ENCODE data around the gene PLD6. TPM values are rescaled to one million over a fixed set of nuclear protein-coding genes. Genes with fewer than 3 reads are reported as not detected.

The PLD6 gene
- total and polyA plus RNA-seq, 8 donors, result 1.1 to 3.0 (median 1.4) TPM; not detected in 2

DNA sequence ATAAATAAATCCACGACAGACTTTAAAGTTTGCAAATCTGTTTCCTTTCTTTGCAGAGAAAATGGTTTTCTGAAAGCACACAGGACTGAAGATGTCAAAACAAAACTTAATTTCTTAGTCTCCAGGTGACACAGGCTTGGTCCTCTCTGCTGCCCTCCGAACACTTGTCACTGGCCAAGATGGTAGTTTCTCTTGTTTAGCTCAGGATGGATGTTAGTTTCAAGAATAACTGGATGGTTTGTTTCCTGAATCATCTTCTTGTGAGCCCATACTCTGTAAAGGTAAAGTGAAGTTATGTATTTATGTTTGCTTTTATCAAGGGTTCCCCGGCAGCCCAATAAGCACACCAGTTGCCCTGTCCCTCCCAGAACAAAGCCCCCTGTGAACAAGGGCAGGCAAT is 40.7 kb upstream of the PLD6 start:
- H3K27me3 ChIP-seq, result no peaks in the 10 kb centered on the region
- intact Hi-C loops (cut with DNase I; ENCODE audit: low total_unique reads), result no loop called here
- no peak for TF ChIP-seq EP300 (IDR thresholded peaks at IDR 0.05)
- TF ChIP-seq POLR2A (IDR thresholded peaks at IDR 0.05), result no peak
- TF ChIP-seq, protein P1, sequence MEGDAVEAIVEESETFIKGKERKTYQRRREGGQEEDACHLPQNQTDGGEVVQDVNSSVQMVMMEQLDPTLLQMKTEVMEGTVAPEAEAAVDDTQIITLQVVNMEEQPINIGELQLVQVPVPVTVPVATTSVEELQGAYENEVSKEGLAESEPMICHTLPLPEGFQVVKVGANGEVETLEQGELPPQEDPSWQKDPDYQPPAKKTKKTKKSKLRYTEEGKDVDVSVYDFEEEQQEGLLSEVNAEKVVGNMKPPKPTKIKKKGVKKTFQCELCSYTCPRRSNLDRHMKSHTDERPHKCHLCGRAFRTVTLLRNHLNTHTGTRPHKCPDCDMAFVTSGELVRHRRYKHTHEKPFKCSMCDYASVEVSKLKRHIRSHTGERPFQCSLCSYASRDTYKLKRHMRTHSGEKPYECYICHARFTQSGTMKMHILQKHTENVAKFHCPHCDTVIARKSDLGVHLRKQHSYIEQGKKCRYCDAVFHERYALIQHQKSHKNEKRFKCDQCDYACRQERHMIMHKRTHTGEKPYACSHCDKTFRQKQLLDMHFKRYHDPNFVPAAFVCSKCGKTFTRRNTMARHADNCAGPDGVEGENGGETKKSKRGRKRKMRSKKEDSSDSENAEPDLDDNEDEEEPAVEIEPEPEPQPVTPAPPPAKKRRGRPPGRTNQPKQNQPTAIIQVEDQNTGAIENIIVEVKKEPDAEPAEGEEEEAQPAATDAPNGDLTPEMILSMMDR (IDR thresholded peaks at IDR 0.05), result no peak
- TF ChIP-seq POLR2AphosphoS5 (IDR thresholded peaks at IDR 0.05), result no peak
- no peak for DNase-seq
- H3K9me3 ChIP-seq, result no peaks in the 10 kb centered on the region
- H3K36me3 ChIP-seq, result peaks cover 26 to 69% (median 67%) of the 10 kb centered on the region in 4 donors
- H3K27ac ChIP-seq, result no peak overlapping the region
- H3K4me3 ChIP-seq, result no peak overlapping the region
- no peaks in the 10 kb centered on the region for H3K4me1 ChIP-seq
- 73 to 90% (median 86%) methylated on average over 3 of the region's 3 CpGs for WGBS, 5 donors

GRCh38 chr17:17243163-17243562 is 37.0 kb upstream of the PLD6 start:
- intact Hi-C loops (cut with DNase I; ENCODE audit: low total_unique reads), result no loop called here
- TF ChIP-seq POLR2A (IDR thresholded peaks at IDR 0.05), result no peak
- TF ChIP-seq, protein P1 (IDR thresholded peaks at IDR 0.05), result no peak
- no peak for TF ChIP-seq EP300 (IDR thresholded peaks at IDR 0.05)
- no peak for TF ChIP-seq POLR2AphosphoS5 (IDR thresholded peaks at IDR 0.05)
- WGBS, 5 donors, result 72 to 85% (median 78%) methylated on average over 6 of the region's 6 CpGs

GRCh38 chr17:17242246-17242645 is 36.1 kb upstream of the PLD6 start:
- peaks cover 6 to 14% (median 10%) of the 10 kb centered on the region in 4 donors for H3K4me1 ChIP-seq
- intact Hi-C loops (cut with DNase I; ENCODE audit: low total_unique reads), result no loop called here
- H3K36me3 ChIP-seq, result peaks cover 11 to 23% (median 21%) of the 10 kb centered on the region in 4 donors
- H3K4me3 ChIP-seq, result no peak overlapping the region
- TF ChIP-seq EP300 (IDR thresholded peaks at IDR 0.05) (no peak), POLR2AphosphoS5 (IDR thresholded peaks at IDR 0.05) (no peak), POLR2A (IDR thresholded peaks at IDR 0.05) (no peak)
- TF ChIP-seq, protein P1 (IDR thresholded peaks at IDR 0.05), result no peak
- H3K9me3 ChIP-seq, result no peaks in the 10 kb centered on the region
- no peak overlapping the region for H3K27ac ChIP-seq
- no peaks in the 10 kb centered on the region for H3K27me3 ChIP-seq
- 89 to 96% (median 93%) methylated on average over 4 to 7 of the region's 7 CpGs for whole genome bisulfite sequencing, 5 donors
- DNase-seq, result no peak

More at GRCh38 chr17:17243163-17243562, 37.0 kb upstream of the PLD6 start:
- no peak for DNase-seq
- no peaks in the 10 kb centered on the region for H3K27me3 ChIP-seq
- H3K36me3 ChIP-seq, result peaks cover 18 to 32% (median 30%) of the 10 kb centered on the region in 4 donors
- no peak overlapping the region for H3K4me3 ChIP-seq
- no peaks in the 10 kb centered on the region for H3K9me3 ChIP-seq
- H3K4me1 ChIP-seq, result peaks cover 3 to 9% (median 5%) of the 10 kb centered on the region in 4 donors
- H3K27ac ChIP-seq, result no peak overlapping the region

DNA sequence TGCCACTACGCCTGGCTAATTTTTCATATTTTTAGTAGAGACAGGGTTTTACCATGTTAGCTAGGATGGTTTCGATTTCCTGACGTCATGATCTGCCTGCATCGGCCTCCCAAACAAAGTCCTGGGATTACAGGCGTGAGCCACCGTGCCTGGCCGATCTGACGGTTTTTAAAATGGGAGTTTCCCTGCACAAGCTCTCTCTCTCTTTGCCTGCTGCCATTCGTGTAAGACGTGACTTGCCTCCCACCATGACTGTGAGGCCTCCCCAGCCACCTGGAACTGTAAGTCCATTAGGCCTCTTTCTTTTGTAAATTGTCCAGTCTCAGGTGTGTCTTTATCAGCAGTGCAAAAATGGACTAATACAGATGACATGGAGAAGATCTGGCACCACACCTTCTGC is 35.5 kb upstream of the PLD6 start:
- H3K4me1 ChIP-seq, result peaks cover 6 to 14% (median 10%) of the 10 kb centered on the region in 4 donors
- no peaks in the 10 kb centered on the region for H3K9me3 ChIP-seq
- no peak overlapping the region for H3K27ac ChIP-seq
- H3K36me3 ChIP-seq, result peaks cover 7 to 17% (median 15%) of the 10 kb centered on the region in 4 donors
- intact Hi-C loops (cut with DNase I; ENCODE audit: low total_unique reads), result no loop called here
- TF ChIP-seq POLR2A (IDR thresholded peaks at IDR 0.05), result no peak
- no peak for DNase-seq
- 83 to 90% (median 85%) methylated on average over 10 of the region's 10 CpGs for WGBS, 5 donors
- H3K27me3 ChIP-seq, result no peaks in the 10 kb centered on the region
- no peak overlapping the region for H3K4me3 ChIP-seq

DNA sequence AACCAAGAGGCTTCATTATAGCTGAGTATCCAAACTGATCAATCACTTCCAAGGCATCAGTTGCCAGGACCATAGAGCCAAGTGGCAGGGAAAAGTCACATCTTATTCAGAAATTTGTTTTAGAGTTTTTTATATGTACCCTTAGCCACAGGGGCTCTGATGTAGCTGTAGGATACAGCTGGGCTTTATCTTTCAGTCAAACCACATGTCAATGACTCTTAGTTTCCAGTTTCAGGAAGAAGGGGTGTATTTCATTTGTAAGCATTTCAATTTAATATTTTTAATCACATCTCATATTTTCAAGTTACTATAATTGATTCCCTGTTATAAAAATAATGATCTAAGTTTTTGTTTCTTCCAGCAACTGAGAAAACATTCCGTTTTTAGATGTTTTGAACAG is 33.7 kb upstream of the PLD6 start:
- Histone ChIP-seq H3K9me3 (no peaks in the 10 kb centered on the region), H3K36me3 (no peaks in the 10 kb centered on the region), H3K27me3 (no peaks in the 10 kb centered on the region), H3K4me3 (no peak overlapping the region), H3K27ac (no peak overlapping the region), H3K4me1 (peaks cover 19 to 27% (median 25%) of the 10 kb centered on the region in 4 donors)
- no peak for TF ChIP-seq POLR2AphosphoS5 (IDR thresholded peaks at IDR 0.05)
- TF ChIP-seq EP300 (IDR thresholded peaks at IDR 0.05), result no peak
- TF ChIP-seq, protein P1 (IDR thresholded peaks at IDR 0.05), result no peak
- TF ChIP-seq POLR2A (IDR thresholded peaks at IDR 0.05), result no peak
- intact Hi-C loops (cut with DNase I; ENCODE audit: low total_unique reads), result no loop called here
- DNase-seq, result no peak
- WGBS, 5 donors, result 72 to 85% (median 77%) methylated on average over 1 of the region's 1 CpG
